Stimulated activated CD4-positive, alpha-beta T cell treated with anti-CD3 and anti-CD28 coated beads, Interleukin-4, amount 100 ng/mL, for 4 hours (primary cell): ENCODE measurements around the gene PRSS56.

Experiments
- DNase-seq, 2 experiments: peaks; one replicate each; pipeline ENCODE4 v3.0.0-alpha.2; 2020

PRSS56 gene

GRCh38 chr2:232486558-232487384, 33.4 kb upstream of the PRSS56 start:
- DNase-seq, result no peak

GRCh38 chr2:232487385-232488096, 32.6 kb upstream of the PRSS56 start, which contains the start of gene ECEL1:
Gene ECEL1 (minus strand): TSS chr2:232487834. CDS start chr2:232486653, 1,181 bp downstream.
- DNase-seq, result no peak

DNA sequence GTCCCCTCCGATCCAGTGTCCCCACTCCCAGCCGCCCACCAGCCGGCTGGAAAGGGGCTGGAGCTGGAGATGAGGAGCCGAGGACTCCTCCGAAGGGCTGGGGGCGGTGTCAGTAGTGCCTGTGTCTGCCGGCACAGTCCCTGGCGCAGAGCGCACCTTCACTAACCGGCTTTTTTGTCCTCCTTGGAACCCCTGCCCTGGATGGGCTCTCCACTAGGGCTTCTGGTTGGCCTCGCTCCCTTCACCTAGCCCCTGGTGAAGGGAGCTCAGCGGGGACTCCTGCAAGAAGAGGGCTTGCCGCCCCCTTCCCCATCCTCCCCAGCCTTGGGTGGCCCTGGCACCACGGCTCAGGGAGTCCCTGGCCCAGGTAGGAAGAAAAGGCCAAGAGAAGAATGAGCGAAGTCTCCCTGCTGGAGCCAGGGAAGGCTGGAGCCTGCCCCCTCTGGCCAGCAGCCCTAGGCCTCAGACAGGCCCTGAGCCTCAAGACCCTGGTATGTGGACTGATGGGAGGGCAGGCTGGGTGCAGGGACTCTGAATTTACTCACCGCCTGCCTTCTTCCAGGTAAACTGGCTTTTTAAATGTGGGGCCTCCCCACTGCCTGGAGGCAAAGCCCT, 32.0 kb upstream of the PRSS56 start:
- no peak for DNase-seq

DNA sequence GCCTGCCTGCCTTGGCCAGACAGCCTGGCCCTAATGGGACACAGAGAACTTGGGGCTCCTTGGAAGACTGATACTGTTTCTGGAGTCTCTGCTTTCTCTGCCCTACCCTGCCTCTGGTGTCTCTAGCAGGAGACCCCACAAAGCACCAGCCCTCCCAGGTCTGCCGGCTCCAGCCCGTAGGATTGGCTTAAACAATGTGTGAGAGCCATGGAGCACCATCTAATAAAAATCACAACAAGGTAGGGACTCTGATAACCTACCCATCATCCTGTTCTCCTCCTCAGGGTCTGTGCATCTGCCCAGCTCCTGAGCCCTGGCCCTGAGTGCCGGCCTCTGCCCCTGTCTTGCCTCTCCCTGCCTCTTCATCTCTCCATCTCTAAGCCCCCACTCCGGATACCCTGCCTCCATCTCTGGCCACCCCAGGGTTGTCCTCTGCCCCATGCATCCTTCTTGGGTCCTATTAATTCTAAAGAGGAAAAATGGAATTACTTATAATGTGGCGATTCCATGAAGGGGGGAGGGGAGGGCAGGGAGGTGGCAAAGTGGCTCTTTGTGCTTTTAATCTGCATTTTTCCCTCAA, 31.4 kb upstream of the PRSS56 start:
- DNase-seq, result no peak

DNA sequence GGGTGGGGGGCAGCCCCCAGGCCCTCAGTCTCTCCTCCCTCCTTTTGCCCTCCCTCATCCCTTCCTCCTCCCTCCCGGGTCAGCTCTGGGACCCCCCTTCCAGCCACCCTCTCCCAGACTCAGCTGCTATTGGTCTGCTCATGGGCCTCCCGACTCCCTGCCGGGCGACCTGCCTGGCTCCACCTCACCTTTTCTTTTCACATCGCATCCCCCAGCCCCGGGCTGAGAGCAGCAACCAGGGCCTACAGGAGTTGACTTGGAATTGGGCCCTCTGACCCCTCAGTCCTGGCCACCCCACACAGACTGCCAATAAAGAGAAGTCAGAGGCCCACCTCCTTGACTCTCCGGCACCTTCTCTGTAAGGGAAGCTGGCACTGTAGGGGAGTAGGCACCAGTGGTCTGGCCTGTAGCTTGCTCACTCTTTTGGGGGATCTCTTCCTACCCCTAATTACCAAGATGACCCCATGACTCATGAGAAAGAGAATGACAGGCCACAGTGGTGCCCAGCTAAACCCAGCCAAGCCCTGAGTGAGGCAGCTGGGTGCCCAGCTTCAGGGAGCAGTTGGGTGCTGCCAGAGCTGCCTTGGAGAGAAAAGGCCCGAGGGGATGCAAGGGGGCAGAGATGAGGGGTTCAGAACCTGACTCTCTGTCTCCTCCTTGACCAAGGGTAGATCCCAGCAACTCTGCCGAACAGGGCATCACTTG, 30.5 kb upstream of the PRSS56 start:
- DNase-seq, result no peak

DNA sequence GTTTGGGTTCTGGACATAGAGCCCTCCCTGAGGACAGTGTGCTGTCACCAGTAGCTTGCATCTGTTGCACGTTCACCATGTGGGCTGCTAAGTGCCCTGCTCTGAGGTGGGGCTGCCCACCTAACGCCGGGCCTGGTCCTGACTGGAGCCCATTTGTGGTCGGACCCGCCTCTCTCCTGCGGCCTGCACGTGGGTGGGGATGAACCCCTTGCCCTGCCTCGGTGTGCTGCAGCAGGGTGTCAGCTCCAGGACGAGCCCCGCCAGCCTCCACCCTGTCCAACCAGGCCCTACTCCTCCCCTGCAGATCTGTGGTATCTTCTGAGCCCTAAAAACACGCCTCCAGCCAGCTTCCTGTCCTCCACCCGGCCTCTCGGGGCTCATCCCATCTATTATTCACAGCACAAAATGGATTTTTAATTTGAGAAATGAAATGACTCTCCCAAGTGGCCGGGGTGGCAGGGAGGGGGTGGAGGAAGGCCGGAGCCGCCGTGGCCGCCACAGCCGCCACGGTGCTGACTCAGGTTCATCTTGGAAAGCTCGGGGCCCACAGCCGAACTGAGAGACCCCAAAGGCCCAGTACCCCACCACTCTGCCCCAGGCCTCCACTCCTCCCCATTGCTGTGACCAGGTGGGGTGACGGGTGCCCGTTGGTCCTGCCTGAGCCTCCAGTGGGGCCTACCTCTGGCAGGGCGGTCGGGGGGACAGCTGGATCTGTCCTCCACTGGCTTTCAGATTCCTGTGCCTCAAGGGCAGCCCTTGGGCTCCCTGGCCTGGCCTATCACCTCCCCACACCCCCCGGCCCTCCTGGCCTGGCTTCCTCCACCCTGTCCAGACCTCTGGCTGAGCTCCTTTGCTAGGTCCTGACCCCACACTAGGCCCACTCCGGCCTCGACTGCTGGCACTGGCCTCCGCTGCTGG, 29.7 kb upstream of the PRSS56 start:
- DNase-seq, result no peak

DNA sequence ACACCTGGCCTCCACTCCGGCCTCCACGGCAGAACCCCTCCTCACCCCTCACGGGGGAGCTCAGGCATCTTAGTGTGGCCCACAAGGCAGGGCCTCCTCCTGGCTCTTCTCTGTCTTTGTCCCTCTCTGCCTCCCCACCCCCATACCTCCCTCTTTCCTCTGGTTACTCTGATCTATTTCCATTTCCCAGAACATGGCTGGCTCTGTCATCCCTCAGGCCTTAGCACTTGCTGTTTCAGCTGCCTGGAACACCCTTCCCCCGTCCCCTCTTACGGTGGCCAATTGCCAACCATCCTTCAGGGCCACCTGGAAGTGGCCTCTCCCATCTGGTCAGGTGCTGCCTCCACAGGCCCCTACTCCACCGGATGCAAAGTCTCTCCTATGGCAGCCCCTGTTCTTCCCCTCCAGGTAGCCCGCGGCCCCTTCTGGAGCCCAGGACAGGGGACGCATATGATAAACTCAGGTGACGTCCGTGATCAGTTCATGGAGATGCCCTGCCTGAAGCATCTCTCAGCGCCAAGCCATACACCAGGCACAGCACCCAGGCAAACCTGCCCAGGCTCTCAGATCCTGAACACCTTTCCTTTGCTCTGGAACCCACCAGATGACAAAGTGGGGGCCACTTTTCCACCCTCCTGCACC, 28.9 kb upstream of the PRSS56 start:
- no peak for DNase-seq

DNA sequence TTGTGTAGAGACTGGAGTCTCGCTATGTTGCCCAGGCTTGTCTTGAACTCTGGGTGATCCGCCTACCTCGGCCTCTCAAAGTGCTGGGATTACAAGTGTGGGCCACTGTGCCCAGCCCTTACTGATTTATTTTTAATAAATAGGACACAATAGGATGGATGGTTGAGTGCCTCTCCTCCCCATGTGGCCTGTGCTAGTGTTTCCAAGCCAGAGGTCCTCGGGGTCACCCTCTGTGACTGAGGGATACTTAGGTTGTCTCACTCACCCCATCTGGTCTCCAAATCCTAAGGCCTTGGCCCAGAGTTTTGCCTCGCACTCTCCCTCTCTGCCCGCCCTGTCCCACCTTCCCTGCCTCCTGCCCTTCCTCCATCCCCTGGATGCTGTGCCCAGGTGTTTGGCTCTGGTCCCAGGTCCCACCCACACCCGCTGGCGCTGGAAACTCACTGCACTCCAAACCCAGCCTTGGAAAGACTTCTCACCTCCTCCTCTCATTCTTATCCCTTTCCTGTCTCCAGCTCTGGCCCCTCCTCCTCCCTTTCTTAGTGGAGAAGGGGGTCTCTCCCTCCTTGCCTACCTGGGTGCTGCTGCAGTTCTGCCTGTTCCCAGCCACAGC, 27.8 kb upstream of the PRSS56 start:
- no peak for DNase-seq

GRCh38 chr2:232492963-232493700, 27.1 kb upstream of the PRSS56 start:
- DNase-seq, result no peak

DNA sequence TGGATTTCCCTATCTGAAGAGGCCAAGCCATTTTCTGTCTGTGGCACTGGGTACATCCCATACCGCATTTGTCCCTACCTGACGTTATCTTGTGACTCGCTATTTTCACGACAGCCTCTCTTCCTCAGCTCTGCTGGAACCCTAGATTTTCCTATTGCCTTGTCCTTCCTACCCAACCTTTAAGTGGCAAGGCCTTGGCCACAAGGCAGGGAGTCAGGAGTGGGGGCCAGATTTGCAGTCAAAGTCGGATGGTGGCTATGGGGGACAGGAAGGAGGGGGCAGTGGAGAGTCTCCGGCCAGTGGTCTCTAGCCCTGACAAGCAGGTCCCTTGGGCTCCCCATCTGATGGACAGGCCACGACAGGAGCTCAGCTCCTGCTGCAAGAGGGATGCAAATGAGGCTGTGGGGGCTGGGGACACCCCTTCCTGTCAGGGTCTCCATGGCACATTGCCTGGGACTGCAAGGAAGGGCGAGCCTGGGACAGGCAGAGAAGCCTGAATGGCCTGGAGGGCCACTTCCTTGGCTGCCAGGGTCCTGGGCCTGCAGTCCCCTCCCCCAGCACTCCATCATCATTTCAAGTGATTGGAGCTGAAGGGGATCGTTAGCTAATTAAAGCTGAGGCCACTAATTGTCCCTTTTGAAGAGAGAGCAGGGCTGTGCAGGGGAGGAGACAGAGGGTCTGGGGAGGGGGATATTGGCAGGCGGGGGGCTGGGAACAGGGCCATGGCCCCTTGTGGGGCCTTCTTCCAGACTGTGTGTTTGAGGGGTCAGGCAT, 26.3 kb upstream of the PRSS56 start:
- no peak for DNase-seq

DNA sequence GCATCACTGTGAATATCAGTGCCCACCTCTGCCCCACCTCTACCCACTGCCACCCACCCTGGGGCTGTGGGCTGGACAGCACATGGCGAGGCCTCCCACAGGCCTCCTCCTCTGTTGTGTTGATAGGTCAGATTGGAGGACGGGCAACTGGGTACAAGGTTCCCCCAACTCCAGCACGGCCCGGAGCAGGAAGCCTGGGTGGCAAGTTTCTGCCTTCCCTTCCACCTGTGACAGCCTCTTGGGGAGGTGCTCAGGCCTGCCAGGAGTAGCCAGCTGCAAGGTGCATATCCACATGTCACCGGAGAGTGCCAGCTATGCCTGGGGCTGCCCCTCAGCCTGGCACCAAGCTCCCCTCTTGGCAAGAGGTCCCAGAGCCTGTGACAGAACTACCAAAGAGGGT, 25.6 kb upstream of the PRSS56 start:
- DNase-seq, result no peak

DNA sequence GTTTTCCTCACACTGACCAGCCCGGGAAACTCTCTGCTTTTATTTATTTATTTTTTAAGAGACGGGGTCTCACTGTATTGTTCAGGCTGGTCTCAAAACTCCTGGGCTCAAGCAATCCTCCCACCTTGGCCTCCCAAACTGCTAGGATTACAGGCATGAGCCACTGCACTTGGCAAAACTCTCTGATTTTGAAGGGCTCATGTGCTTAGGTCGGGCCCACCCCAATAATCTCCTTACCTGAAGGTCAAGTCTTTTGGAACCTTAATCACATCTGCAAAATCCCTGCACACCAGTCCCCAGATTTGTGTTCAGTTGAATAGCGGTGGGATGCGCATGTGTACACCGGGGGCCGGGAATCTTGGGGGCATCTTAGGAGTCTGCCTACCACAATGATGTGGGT, 24.9 kb upstream of the PRSS56 start:
- DNase-seq, result no peak

GRCh38 chr2:232496501-232497270, 23.5 kb upstream of the PRSS56 start:
- no peak for DNase-seq

- DNase-seq, result no peak
These were observed 22.8 kb upstream of the PRSS56 start for GRCh38 chr2:232497348-232497747.

GRCh38 chr2:232498452-232498851, 21.7 kb upstream of the PRSS56 start:
- DNase-seq, result no peak

DNA sequence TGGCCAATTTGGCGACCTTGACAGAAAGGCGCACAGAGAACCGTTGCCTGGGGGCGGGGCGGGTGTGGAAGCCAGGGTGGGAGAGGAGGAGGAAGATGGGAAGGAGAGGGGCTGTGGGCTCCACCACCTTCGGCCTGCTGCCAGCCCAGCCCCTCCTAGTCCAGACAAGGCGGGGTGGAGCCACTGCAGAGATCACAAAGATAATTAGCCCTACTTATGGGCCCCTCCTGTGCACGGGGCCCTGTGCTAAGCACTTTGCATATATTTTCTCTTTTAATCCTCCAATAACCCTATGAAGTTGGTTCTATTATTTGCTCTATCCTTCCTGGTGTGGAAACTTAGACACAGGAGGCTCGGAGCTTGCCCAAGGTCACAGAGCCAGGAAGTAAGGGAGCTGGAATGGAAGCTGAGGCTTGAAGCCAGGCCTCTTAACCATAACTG, 18.8 kb upstream of the PRSS56 start:
- DNase-seq, result no peak

DNA sequence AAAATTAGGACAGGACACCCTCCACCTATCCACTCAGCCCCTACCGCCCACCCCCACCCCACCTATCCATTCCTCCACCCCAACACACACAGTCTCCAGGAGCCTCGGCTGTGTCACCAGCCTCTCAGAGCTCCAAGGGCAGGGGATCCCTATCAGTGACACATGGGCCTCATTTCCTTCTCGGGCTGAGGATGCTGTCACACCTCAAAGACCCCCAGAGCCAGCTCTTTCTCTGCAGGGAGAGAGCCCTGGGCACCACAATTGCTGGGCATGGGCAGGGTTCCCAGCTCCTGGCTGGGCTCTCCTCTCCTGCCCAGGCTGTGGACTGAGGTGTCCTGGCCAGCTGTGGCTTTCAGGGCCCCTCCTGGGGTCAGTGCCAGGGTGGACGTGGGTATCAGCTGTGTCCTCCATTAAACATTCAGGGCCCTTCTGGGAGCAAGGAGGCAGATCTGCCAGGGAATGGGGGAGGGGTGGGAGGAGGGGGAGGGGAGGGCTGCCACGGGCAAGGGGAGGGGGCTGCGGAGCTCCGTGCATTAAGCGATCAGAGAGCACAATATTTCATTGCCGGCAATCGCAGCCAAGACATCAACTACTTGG, 18.3 kb upstream of the PRSS56 start:
- DNase-seq, result no peak

- peak in 1 of 2 experiments; percentile 39 for DNase-seq
These were observed 17.7 kb upstream of the PRSS56 start for GRCh38 chr2:232502511-232502910.
